Lung (tissue), 12 donors: ENCODE results near the gene HOMER2. TPM values are rescaled to one million over a fixed set of nuclear protein-coding genes. Genes with fewer than 3 reads are reported as not detected.

Experiments
- ATAC-seq: fragments of 200-7000 bp; cut with Tn5 transposase; one replicate; pipeline ENCODE4 v1.9.1; 2020; ENCODE audit warnings: moderate number of reproducible peaks; ENCODE audit not compliant: insufficient read depth, low FRiP score
- DNase-seq, 3 donors: peaks; one replicate each; pipeline ENCODE4 v3.0.0-alpha.2; 2013 to 2017
- H3K27ac ChIP-seq, 2 donors: one replicate each; pipeline ENCODE4 v1.5.1; 2013; ENCODE audit warnings: mild to moderate bottlenecking in 2 of 2, moderate library complexity in 2 of 2, control low read depth in 1 of 2, inconsistent platforms in 1 of 2, low read depth in 1 of 2, low read length in 1 of 2
- H3K27me3 ChIP-seq, 3 donors: one replicate each; pipeline ENCODE4 v1.5.1; 2013; ENCODE audit warnings: low read length in 2 of 3; ENCODE audit not compliant: control insufficient read depth in 3 of 3, insufficient read depth in 3 of 3
- H3K36me3 ChIP-seq, 4 donors: one replicate each; pipeline ENCODE4 v1.5.1; 2013; ENCODE audit warnings: low read length in 4 of 4, mild to moderate bottlenecking in 1 of 4, moderate library complexity in 1 of 4; ENCODE audit not compliant: control insufficient read depth in 4 of 4, insufficient read depth in 4 of 4
- H3K4me1 ChIP-seq, 5 donors: one replicate each; pipeline ENCODE4 v1.5.1; 2013; ENCODE audit warnings: low read length in 5 of 5, mild to moderate bottlenecking in 2 of 5, moderate library complexity in 1 of 5; ENCODE audit not compliant: control insufficient read depth in 5 of 5, insufficient read depth in 5 of 5
- H3K4me3 ChIP-seq: one replicate; pipeline ENCODE4 v1.5.1; 2013; ENCODE audit warnings: mild to moderate bottlenecking, control low read depth, moderate library complexity
- H3K9ac ChIP-seq, 2 donors: one replicate each; pipeline ENCODE4 v1.5.1; 2013; ENCODE audit warnings: low read length in 2 of 2, control low read depth in 1 of 2; ENCODE audit not compliant: insufficient read depth in 1 of 2
- H3K9me3 ChIP-seq, 4 donors: one replicate each; pipeline ENCODE4 v1.5.1; 2013; ENCODE audit warnings: low read length in 3 of 4, mild to moderate bottlenecking in 1 of 4, moderate library complexity in 1 of 4; ENCODE audit not compliant: control insufficient read depth in 4 of 4, insufficient read depth in 3 of 4
- WGBS, 2 donors: extraction: QIAGEN DNeasy Blood & Tissue Kit; methylation state at CpG; one replicate each; pipeline ENCODE4 v1.1.7; 2013; 5-methylcytosine and 5-hydroxymethylcytosine counted together
- polyA plus RNA-seq, 2 donors: library from polyadenylated mRNA; stranded (reverse); fragments of 200-250 nt; gene quantifications; one replicate each; pipeline ENCODE4 v1.2.1, GENCODE V29; 2013
- total RNA-seq, 2 donors: library from RNA; depleted of rRNA in 1 of 2; stranded (reverse); fragments of >200 nt in 1 of 2; gene quantifications; one replicate each; pipeline ENCODE4 v1.2.1, GENCODE V29; 2014 to 2021
- TF ChIP-seq, protein P1 (sequence below): IDR thresholded peaks from 2 replicates; pipeline ENCODE4 v1.5.1; 2012; ENCODE audit warnings: mild to moderate bottlenecking; ENCODE audit errors: control extremely low read depth, extremely low read depth
- donor health status: control.
- donor health status: control.
- donor health status: Bipolar disorder and iron deficiency.
- donor health status: healthy.
- donor health status: DM: yes; HTN: yes; CAD: no.

HOMER2 gene
- total and polyA plus RNA-seq, 4 donors: 7.5 to 18.1 (median 11.6) TPM

DNA sequence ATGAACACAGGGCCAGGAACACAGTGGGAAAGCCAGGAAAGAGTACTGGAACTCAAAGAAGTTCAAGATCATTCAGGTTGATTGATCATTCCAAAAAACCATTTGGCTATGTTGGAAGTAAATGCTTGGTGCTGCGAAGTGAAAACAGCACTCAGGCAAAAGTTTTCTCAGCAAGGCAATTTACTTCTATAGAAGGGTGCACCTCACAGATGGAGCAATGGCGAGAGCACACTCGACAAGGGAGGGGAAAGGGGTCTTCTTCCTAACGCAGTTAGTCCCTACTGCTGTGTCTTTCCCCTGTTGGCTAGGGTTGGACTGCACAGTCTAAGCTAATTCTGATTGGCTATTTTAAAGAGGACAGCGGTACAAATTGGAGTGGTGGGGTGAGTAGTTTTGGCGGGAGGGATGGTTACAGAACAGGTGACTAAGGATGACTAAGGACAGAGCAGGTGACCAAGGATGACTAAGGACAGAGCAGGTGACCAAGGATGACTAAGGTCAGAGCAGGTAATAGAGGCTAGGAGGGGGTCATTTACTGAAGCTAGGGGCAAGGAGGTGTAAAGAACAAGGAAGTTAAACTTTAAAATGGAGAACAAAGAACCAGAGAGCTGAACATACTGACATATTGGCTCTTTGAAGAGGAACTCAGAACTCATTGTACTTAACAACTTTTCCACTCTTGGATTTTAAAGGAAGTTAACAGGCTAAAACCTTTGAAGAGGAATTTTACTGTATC lies 43.3 kb downstream of the HOMER2 start:
- WGBS, 2 donors: 95 to 96% methylated on average over 6 of the region's 6 CpGs
- H3K27ac ChIP-seq: no peak overlapping the region
- no peaks in the 10 kb centered on the region for H3K36me3 ChIP-seq
- no peak overlapping the region for H3K9ac ChIP-seq
- H3K4me3 ChIP-seq: no peak overlapping the region
- peaks cover 0 to 6% (median 0%) of the 10 kb centered on the region in 4 donors for H3K9me3 ChIP-seq
- no peaks in the 10 kb centered on the region for H3K4me1 ChIP-seq
- DNase-seq (no peak), ATAC-seq (no peak)
- TF ChIP-seq, protein P1, sequence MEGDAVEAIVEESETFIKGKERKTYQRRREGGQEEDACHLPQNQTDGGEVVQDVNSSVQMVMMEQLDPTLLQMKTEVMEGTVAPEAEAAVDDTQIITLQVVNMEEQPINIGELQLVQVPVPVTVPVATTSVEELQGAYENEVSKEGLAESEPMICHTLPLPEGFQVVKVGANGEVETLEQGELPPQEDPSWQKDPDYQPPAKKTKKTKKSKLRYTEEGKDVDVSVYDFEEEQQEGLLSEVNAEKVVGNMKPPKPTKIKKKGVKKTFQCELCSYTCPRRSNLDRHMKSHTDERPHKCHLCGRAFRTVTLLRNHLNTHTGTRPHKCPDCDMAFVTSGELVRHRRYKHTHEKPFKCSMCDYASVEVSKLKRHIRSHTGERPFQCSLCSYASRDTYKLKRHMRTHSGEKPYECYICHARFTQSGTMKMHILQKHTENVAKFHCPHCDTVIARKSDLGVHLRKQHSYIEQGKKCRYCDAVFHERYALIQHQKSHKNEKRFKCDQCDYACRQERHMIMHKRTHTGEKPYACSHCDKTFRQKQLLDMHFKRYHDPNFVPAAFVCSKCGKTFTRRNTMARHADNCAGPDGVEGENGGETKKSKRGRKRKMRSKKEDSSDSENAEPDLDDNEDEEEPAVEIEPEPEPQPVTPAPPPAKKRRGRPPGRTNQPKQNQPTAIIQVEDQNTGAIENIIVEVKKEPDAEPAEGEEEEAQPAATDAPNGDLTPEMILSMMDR: no peak
- H3K27me3 ChIP-seq: no peaks in the 10 kb centered on the region

DNA sequence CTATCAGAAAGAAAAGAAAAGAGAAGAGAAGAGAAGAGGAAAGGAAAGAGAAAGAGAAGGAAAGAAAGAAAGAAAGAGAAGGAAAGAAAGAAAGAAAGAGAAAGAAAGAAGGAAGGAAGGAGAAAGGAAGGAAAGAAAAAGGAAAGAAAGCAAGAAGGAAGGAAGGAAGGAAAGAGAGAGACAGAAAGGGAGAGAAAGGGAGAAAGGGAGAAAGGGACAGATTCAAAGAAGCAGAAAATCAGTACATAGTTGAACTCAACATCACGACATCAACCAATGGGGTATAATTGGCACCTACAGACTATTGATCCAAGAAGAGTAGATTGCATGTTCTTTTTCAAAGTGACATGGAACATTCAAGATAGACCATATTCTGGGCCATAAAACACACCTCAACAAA lies 45.2 kb downstream of the HOMER2 start:
- no peaks in the 10 kb centered on the region for H3K4me1 ChIP-seq
- no peak for DNase-seq
- no peaks in the 10 kb centered on the region for H3K36me3 ChIP-seq
- peaks cover 0 to 6% (median 0%) of the 10 kb centered on the region in 4 donors for H3K9me3 ChIP-seq
- TF ChIP-seq, protein P1: no peak
- H3K4me3 ChIP-seq: no peak overlapping the region
- no peak overlapping the region for H3K9ac ChIP-seq
- H3K27me3 ChIP-seq: no peaks in the 10 kb centered on the region
- WGBS, 2 donors: 96 to 97% methylated on average over 1 of the region's 1 CpG
- no peak overlapping the region for H3K27ac ChIP-seq
- no peak for ATAC-seq

DNA sequence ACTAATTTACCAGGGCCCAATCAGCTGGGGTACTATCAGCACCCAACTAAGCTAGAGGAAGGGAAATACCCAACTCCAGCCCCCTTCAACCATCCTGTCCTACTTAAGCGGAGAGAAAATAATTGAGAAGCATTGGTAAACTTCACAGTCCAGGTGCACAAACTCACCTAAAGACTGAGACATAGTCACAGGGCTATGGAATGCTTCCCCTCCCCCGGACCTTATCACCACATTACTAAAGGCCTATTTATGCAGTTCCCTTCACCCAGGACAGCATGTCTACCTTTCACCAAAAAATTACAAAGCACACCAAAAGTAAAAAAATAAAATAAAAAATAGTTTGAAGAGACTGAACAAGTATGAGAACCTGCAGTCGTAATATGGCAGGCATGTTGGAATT lies 47.9 kb downstream of the HOMER2 start:
- Histone ChIP-seq H3K27me3 (no peaks in the 10 kb centered on the region), H3K27ac (no peak overlapping the region), H3K4me1 (no peaks in the 10 kb centered on the region), H3K4me3 (no peak overlapping the region), H3K36me3 (no peaks in the 10 kb centered on the region), H3K9ac (no peak overlapping the region), H3K9me3 (peaks cover 0 to 6% (median 0%) of the 10 kb centered on the region in 4 donors)
- TF ChIP-seq, protein P1: no peak
- ATAC-seq (no peak), DNase-seq (no peak)
- WGBS, 2 donors: 91 to 92% methylated on average over 3 of the region's 3 CpGs
